DMS153 (cell line): Measurements from ENCODE around the gene MS4A8.
"Not testable (repeated sequence)": the region's sequence is repeated elsewhere in the genome, so short reads cannot be mapped to it uniquely, and the experiment has no call there.

Source experiments
- DNase-seq: peaks from one replicate; lab custom pipeline; 2025; lab: John Stamatoyannopoulos, UW

MS4A8 gene

GRCh38 chr11:60699284-60699691, at the start of gene MS4A8:
Gene MS4A8, plus strand, starts transcription at chr11:60699612. Its CDS starts 1,249 bp downstream, at chr11:60700861.
- DNase-seq = peak; percentile 99

DNA sequence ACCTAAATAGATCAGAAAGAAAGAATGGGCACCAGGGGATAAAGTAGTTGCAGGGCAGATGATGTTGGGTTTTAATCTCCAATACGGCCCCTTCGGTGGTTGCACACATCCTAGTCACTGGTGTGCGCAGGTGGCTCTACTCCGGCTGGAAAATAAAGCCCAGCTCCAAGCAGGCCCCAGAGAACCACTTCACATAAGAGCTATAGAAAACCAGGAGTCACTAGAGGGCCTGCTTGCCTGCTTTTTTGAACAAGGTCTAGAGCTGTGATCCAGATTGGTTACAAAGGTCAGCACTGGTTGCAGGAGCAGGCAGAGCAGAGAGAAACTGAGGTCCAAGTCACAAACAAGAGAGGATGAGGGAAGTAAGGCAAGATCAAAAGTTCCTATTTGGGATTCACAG, 41.5 kb upstream of the MS4A8 start:
- DNase-seq = peak; percentile 92

GRCh38 chr11:60658409-60658808, 41.0 kb upstream of the MS4A8 start:
- DNase-seq = peak; percentile 95

- DNase-seq = peak; percentile 19
These were observed 27.2 kb upstream of the MS4A8 start for GRCh38 chr11:60672255-60672654.

DNA sequence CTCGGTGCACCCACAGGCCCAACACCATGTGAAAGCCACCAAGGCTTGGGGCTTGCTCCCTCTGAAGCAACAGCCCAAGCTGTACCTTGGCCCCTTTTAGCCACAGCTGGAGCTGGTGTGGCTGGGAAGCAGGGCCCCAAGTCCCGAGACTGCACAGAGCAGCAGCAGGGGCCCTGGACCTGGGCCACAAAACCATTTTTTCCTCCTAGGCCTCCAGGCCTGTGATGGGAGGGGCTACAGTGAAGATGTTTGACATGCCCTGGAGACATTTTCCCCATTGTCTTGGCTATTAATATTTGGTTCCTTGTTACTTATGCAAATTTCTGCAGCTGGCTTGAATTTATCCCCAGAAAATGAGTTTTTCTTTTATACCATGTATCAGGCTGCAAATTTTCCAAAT, 21.2 kb upstream of the MS4A8 start:
- not testable (repeated sequence) for DNase-seq

DNA sequence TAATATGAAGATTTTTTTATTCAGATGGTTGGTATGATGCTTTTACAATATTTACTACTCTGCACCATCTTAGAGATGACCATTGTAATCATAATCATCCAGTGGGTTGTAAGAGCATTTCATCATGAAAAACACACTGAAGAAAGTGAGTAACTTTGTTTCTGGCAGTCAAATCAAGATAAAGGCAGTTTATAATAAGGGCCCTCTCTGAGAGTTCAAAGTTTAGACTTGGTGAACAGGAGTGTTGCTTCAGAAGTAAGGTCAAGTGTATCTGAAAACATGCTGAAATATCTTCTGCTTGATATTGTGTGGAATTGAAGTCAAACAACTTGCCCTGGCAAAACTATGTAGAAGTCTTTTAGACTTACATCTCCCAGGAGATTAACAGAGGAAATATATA, 19.5 kb upstream of the MS4A8 start:
- DNase-seq = no peak

DNA sequence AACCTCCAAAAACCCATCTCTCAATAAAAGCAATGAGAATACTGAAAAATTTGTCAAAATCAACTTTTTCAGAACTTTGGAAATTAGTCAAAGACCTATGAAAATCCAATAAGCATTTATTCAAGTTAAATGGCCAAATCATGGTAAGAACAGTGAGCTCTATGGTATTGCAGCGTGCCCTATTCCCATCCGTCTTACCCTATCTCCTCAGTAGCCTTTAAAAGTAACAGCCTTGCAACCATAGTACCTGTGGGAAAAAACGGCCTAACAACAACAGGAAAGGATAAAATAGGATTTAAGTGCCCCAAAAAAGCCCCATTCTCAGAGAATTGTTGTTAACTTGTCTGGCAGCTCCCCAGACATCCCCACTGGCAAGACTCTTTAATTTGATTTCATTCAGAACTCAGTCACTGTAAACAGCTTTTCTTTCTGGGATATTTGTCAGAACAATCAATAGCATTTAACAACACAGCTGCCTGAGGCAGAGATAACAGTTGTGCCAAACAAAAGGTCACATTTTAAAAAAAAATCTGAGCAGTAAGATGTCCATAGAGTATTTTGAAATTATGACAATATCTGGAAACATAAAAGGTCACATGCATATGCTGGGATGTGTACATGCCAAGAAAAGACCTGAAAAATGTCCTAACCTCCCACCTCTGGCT, 18.8 kb upstream of the MS4A8 start:
- no peak for DNase-seq

DNA sequence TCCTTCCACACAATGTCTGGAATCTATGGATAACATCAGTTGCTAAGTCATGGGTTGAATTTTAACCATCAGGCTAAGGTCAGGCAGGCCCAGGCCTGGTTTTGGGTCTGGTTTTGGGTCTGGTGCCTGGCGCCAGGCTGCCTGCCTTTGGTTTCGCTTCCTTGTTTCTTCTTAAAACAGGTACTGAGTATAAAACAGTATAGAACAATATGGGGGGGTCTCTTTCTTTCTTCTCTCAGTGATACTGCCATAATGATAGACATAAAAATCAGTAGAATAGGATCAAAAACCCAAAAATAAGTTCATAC, 14.9 kb upstream of the MS4A8 start:
- DNase-seq = not testable (repeated sequence)

DNA sequence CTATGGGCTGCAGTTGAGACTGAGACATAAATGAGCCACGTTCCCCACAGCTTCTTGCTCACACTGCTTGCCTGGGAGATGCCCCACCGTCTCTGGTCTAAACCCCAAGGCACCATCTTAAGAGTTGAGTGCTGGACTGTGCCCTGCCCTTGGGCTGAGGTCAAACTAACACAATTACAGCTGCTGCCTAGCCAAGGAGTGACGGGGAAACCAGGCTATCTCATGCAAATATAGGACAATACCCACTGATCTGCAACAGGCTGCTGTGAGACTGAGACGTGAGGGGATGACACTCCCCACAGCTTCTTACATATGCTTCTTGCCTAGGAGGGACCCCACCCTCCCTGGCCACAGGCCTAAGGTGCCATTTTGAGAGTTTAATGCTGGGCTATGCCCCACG, 7.8 kb upstream of the MS4A8 start:
- DNase-seq = no peak

GRCh38 chr11:60699936-60700335, 524 bp downstream of the MS4A8 start:
- no peak for DNase-seq

DNA sequence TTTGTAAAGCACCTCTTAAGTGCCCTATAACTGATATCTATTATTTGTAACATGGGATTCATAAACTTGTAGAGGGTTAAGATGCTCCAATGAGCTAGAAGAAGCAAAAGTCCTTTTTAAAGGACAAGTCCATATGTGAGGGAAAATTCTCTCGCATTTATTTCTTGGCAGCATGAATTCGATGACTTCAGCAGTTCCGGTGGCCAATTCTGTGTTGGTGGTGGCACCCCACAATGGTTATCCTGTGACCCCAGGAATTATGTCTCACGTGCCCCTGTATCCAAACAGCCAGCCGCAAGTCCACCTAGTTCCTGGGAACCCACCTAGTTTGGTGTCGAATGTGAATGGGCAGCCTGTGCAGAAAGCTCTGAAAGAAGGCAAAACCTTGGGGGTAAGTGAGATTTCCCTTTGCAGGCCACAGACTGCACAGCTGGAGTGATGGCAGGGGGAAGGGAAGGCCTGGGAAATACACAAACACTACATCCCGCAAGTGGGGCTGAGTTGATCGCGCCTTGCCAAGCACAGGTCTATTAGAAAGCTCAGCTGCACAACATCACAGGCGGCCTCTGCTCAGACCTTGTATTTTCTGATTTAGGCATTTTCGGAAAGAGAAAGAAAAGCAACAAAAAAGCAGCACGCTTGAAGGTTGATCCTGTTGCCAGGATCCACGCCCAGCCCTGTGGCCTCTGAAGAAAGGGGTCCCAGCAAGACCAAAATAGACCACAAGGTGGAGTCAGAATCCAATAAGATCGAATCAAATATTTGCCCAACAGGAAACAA, 1.5 kb downstream of the MS4A8 start:
- DNase-seq = peak; percentile 68

DNA sequence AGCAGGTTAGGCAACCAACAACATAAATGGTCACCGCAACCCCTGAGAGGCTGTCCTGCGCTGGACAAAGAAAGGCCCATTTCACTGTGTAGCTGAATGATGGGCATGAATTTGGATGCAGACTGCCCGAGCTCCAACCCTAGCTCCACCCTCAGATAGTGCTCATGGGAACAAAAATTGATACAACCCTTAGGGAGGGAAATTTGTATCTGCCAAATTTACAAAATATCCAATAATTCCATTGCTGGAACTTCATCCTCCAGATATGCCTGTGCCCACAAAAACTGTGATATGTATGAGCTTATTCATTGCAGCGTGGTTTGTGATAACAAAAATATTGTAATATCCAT, 2.0 kb downstream of the MS4A8 start:
- DNase-seq = no peak

DNA sequence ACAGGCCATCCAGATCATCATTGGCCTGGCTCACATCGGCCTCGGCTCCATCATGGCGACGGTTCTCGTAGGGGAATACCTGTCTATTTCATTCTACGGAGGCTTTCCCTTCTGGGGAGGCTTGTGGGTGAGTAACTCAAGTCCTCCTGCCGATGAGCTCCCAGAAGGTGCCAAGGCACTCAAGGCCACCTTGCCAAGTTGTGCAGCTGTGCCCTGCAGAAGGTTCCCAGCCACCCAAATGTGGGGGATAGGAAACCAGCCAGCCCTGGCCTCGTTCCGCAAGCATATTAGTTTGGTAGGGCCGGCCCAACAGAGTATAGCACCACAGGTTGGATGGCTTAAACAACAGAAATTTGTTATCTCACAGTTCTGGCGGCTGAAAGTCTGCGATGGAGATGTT, 4.0 kb downstream of the MS4A8 start:
- no peak for DNase-seq

- no peak for DNase-seq
These were observed 6.5 kb downstream of the MS4A8 start for GRCh38 chr11:60705895-60706294.

- no peak for DNase-seq
These were observed 7.5 kb downstream of the MS4A8 start for GRCh38 chr11:60706931-60707330.

- no peak for DNase-seq
These were observed 11.1 kb downstream of the MS4A8 start for GRCh38 chr11:60710482-60710881.

DNA sequence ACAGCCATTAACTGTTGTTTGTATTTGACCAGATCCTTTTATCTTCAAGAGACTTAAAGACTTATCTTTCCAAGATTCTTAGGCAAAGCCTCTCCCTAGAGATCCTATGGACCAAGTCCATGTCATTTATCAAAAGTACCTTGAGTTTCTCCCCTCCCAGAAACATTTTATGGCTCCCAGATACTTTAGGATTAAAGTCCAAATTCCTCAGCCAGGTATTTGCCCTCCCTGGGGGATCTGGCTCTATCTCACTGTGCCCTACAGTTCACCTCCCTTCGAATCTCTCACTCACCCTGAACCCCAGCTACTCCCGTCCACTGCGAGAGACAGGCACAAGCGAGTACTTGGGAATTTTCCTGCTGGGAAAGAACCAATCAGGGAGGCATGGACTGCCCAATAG, 11.9 kb downstream of the MS4A8 start:
- DNase-seq = no peak

DNA sequence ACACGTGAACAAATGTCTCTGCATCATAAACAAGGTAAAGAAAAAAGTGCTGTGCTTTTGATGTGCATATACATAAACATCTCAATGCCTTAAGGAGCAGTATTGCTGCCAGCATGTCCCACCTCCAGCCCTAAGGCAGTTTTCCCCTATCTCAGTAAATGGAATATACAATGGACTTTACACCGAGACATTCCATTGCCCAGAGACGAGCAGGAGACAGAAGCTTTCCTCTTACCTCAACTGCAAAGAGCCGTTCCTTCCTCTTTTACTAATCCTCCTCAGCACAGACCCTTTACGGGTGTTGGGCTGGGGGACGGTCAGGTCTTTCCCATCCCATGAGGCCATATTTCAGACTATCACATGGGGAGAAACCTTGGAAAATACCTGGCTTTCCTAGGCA, 14.0 kb downstream of the MS4A8 start:
- DNase-seq = not testable (repeated sequence)

- no peak for DNase-seq
These were observed 18.5 kb downstream of the MS4A8 start for GRCh38 chr11:60717956-60718355.

- no peak for DNase-seq
These were observed 19.3 kb downstream of the MS4A8 start for GRCh38 chr11:60718524-60719316.

DNA sequence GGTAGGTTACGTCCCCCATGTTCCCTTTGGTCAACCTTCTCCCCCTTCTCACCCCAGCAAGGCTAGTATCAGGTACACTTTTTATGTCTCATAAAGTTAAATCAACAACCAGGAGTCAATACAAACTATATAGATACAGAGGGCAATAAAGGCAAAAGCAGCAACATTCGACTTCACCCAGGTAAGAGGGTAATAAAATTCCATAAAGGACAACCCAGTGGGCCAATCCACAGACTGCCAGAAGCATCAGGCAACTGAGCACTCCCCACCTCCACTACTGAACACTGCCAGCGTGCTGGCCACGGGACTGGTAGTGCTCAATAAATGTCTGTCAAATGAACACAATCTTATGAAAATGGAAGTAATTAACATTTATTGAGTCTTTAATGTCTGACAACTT, 20.0 kb downstream of the MS4A8 start:
- peak; percentile 20 for DNase-seq

DNA sequence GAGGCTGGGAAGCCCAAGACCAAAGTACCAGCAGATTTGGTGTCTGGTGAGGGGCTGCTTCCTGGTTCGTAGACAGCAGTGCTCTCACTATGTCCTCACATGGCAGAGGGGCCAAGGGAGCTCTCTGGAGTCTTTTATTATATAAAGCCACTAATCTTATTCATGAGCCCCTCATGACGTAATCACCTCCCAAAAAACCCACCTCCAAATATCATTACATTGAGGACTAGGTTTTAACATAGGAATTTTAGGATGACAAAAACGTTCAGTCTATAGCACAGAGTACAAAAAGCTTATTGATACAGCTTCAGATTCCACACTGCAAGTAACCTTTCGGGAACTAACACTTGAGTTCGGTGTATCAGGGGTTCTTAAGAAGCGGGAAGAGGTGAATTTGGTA, 21.0 kb downstream of the MS4A8 start:
- no peak for DNase-seq

GRCh38 chr11:60724420-60724819, 25.0 kb downstream of the MS4A8 start, which contains the start of gene MS4A18:
Gene MS4A18, plus strand, starts transcription at chr11:60724720.
- DNase-seq = no peak
